Smooth muscle cell (in vitro differentiated cells): Measurements from ENCODE around the gene B3GALT5. TPM values are rescaled to one million over a fixed set of nuclear protein-coding genes. Genes with fewer than 3 reads are reported as not detected.
A peak's percentile ranks its signal among the peaks of the same experiment; 100 is the strongest.

Experiments
- DNase-seq: peaks from one replicate; lab custom pipeline; 2025; ENCODE audit not compliant: unreplicated experiment; lab: John Stamatoyannopoulos, UW
- H2AFZ ChIP-seq: fragments of 200-600 bp; sonication (generic); 2 replicates; pipeline ENCODE4 v1.6.0; 2016; ENCODE audit warnings: antibody characterized with exemption, low read depth, mild to moderate bottlenecking
- H3F3A ChIP-seq: fragments of 200-600 bp; sonication (generic); 2 replicates; pipeline ENCODE4 v1.6.0; 2017; ENCODE audit warnings: antibody characterized with exemption, low read depth
- H3K27ac ChIP-seq: fragments of 200-600 bp; sonication (generic); 2 replicates; pipeline ENCODE4 v1.5.1; 2016; ENCODE audit warnings: low read depth, mild to moderate bottlenecking
- H3K27me3 ChIP-seq: fragments of 200-600 bp; sonication (generic); 2 replicates; pipeline ENCODE4 v1.6.1; 2016; ENCODE audit warnings: low read depth, mild to moderate bottlenecking
- H3K36me3 ChIP-seq: fragments of 200-600 bp; sonication (generic); 2 replicates; pipeline ENCODE4 v1.5.1; 2016; ENCODE audit warnings: low read depth
- H3K4me1 ChIP-seq: fragments of 200-600 bp; sonication (generic); 2 replicates; pipeline ENCODE4 v1.5.1; 2016; ENCODE audit warnings: low read depth
- H3K4me2 ChIP-seq: fragments of 200-600 bp; sonication (generic); 2 replicates; pipeline ENCODE4 v1.6.0; 2016; ENCODE audit warnings: mild to moderate bottlenecking
- H3K4me3 ChIP-seq: fragments of 200-600 bp; sonication (generic); 2 replicates; pipeline ENCODE4 v1.5.1; 2016; ENCODE audit warnings: mild to moderate bottlenecking
- H3K79me2 ChIP-seq: fragments of 200-600 bp; sonication (generic); 2 replicates; pipeline ENCODE4 v1.6.0; 2016; ENCODE audit warnings: low read depth, mild to moderate bottlenecking
- H3K9ac ChIP-seq: fragments of 200-600 bp; sonication (generic); 2 replicates; pipeline ENCODE4 v1.6.0; 2016; ENCODE audit warnings: low read depth
- H3K9me3 ChIP-seq: fragments of 200-600 bp; sonication (generic); replicated peaks from 2 replicates; pipeline ENCODE4 v1.5.1; 2016; ENCODE audit warnings: low read depth
- H4K20me1 ChIP-seq: fragments of 200-600 bp; sonication (generic); 2 replicates; pipeline ENCODE4 v1.6.0; 2016; ENCODE audit warnings: low read depth
- WGBS: methylation state at CpG from one replicate; pipeline ENCODE4 v1.1.7; 2016; ENCODE audit warnings: low lambda C conversion rate; 5-methylcytosine and 5-hydroxymethylcytosine counted together
- polyA plus RNA-seq: library from polyadenylated mRNA; unstranded; fragments of >200 nt; fragmentation: Nextera tagmentation; extraction: Ambion mirVana; gene quantifications from 2 replicates; pipeline ENCODE4 v1.2.1, GENCODE V29; 2016
- total RNA-seq: library from RNA; depleted of rRNA; stranded (reverse); fragments of >200 nt; gene quantifications from 2 replicates; pipeline ENCODE4 v1.2.3, GENCODE V29; 2014
- TF ChIP-seq, protein P1 (sequence below): fragments of 200-600 bp; sonication (generic); IDR thresholded peaks from 2 replicates; pipeline ENCODE4 v1.5.1; 2017; ENCODE audit warnings: borderline replicate concordance, mild to moderate bottlenecking, antibody characterized with exemption; ENCODE audit not compliant: insufficient read depth, poor library complexity, severe bottlenecking

Gene B3GALT5
- total and polyA plus RNA-seq, 2 experiments from 2014 or later, result 0.73 to 3.8 TPM

GRCh38 chr21:39630827-39631226 lies 18.1 kb downstream of the B3GALT5 start:
- peak overlapping the region; percentile 76 for H3K27ac ChIP-seq
- H3K36me3 ChIP-seq, result no peaks in the 10 kb centered on the region
- no peaks in the 10 kb centered on the region for H3K27me3 ChIP-seq
- TF ChIP-seq, protein P1, sequence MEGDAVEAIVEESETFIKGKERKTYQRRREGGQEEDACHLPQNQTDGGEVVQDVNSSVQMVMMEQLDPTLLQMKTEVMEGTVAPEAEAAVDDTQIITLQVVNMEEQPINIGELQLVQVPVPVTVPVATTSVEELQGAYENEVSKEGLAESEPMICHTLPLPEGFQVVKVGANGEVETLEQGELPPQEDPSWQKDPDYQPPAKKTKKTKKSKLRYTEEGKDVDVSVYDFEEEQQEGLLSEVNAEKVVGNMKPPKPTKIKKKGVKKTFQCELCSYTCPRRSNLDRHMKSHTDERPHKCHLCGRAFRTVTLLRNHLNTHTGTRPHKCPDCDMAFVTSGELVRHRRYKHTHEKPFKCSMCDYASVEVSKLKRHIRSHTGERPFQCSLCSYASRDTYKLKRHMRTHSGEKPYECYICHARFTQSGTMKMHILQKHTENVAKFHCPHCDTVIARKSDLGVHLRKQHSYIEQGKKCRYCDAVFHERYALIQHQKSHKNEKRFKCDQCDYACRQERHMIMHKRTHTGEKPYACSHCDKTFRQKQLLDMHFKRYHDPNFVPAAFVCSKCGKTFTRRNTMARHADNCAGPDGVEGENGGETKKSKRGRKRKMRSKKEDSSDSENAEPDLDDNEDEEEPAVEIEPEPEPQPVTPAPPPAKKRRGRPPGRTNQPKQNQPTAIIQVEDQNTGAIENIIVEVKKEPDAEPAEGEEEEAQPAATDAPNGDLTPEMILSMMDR, result no peak
- no peak overlapping the region for H2AFZ ChIP-seq
- H3K4me2 ChIP-seq, result peak overlapping the region; percentile 71
- 84% methylated on average over 2 of the region's 2 CpGs for WGBS
- H3K9me3 ChIP-seq, result no peaks in the 10 kb centered on the region
- no peaks in the 10 kb centered on the region for H4K20me1 ChIP-seq
- H3K79me2 ChIP-seq, result no peaks in the 10 kb centered on the region
- H3K4me1 ChIP-seq, result peaks cover 24% of the 10 kb centered on the region
- H3F3A ChIP-seq, result peaks cover 18% of the 10 kb centered on the region
- no peak for DNase-seq
- no peak overlapping the region for H3K4me3 ChIP-seq
- peak overlapping the region; percentile 4 for H3K9ac ChIP-seq

DNA sequence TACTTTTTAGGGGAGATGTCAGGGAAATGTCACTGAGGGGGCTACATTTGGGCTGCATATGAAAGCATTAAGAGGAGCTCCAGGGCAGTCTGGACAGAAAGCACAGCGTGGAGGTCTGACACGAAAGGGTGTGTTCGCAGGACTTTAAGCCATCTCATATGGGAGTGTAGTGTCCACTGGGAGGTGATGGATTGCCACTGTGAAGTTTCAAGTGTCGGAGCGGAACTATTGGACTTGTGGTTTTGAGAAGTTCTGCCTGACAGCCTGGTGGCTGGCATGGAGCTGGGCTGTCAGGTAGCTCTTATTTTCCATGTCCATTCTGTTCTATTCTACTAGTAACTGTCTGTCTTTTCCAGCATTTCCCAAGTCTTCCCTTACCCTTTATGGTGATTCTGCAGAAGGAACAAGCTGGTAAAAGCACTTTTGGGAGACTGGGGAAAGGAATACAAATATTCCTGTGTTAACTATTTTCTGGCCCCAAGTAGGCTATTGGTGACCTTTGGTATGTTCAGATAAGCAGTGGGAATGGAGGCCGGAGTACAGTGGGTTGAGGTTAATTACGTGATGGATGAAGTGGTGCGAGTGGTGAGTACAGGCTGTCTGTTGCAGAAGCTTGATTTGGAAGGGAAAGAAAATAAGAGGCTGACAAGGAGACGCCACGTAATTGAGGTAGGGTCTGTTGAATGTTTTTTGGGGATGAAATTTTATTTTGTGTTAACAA lies 19.3 kb downstream of the B3GALT5 start:
- Histone ChIP-seq H3K9ac (no peak overlapping the region), H4K20me1 (no peaks in the 10 kb centered on the region), H3K9me3 (no peaks in the 10 kb centered on the region), H3K4me1 (peaks cover 24% of the 10 kb centered on the region), H3K27ac (peak overlapping the region; percentile 97), H3K4me3 (no peak overlapping the region), H3K27me3 (no peaks in the 10 kb centered on the region), H3K79me2 (no peaks in the 10 kb centered on the region), H3K36me3 (no peaks in the 10 kb centered on the region), H2AFZ (no peak overlapping the region), H3K4me2 (peak overlapping the region; percentile 78), H3F3A (peaks cover 18% of the 10 kb centered on the region)
- 71% methylated on average over 10 of the region's 10 CpGs for WGBS
- no peak for DNase-seq
- TF ChIP-seq, protein P1, result no peak

DNA sequence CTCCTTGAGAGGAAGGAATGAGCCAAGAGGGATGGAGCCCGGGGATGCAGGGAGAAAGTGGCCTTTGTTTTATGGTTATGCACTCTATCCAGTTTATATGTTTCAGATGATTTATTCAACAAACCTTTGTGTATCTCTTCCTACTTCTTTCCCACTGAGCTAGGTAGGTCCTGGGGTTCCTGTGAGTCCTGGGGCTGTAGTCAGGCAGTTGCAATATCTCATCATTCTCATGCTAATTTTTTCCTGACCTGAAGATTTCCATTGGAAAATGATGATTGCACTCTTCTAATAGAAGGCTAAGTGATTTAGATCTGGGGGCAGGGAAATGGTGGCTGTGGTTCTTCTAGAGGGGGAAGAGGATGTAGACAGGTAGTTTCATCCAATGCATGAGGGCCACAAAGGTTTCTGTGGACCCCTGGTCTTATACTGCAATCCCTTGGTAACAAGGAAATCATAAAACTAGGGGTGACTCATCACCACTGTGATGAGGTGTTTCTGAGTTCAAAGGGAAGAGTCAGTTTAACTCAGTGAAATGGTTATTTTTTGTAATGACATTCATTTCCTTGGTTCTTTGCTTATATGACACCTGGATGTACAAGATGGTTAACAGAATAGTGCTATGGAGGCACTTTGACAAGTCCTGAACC lies 20.2 kb downstream of the B3GALT5 start:
- no peaks in the 10 kb centered on the region for H3K27me3 ChIP-seq
- H3K4me3 ChIP-seq, result peak overlapping the region; percentile 24
- no peaks in the 10 kb centered on the region for H4K20me1 ChIP-seq
- 91% methylated on average over 1 of the region's 1 CpG for WGBS
- no peaks in the 10 kb centered on the region for H3K79me2 ChIP-seq
- no peaks in the 10 kb centered on the region for H3K36me3 ChIP-seq
- TF ChIP-seq, protein P1, result no peak
- H3K27ac ChIP-seq, result peak overlapping the region; percentile 97
- no peaks in the 10 kb centered on the region for H3K9me3 ChIP-seq
- DNase-seq, result no peak
- H2AFZ ChIP-seq, result no peak overlapping the region
- peak overlapping the region; percentile 79 for H3K9ac ChIP-seq
- peak overlapping the region; percentile 78 for H3K4me2 ChIP-seq
- H3F3A ChIP-seq, result peaks cover 18% of the 10 kb centered on the region
- peaks cover 24% of the 10 kb centered on the region for H3K4me1 ChIP-seq

GRCh38 chr21:39633770-39634181 lies 21.0 kb downstream of the B3GALT5 start:
- no peak overlapping the region for H2AFZ ChIP-seq
- H3K4me1 ChIP-seq, result peaks cover 31% of the 10 kb centered on the region
- H3F3A ChIP-seq, result peaks cover 18% of the 10 kb centered on the region
- peak overlapping the region; percentile 97 for H3K27ac ChIP-seq
- peak overlapping the region; percentile 78 for H3K4me2 ChIP-seq
- H3K79me2 ChIP-seq, result no peaks in the 10 kb centered on the region
- H3K9ac ChIP-seq, result peak overlapping the region; percentile 79
- TF ChIP-seq, protein P1, result no peak
- H3K9me3 ChIP-seq, result no peaks in the 10 kb centered on the region
- H3K36me3 ChIP-seq, result no peaks in the 10 kb centered on the region
- H3K27me3 ChIP-seq, result no peaks in the 10 kb centered on the region
- no peaks in the 10 kb centered on the region for H4K20me1 ChIP-seq
- DNase-seq, result no peak
- H3K4me3 ChIP-seq, result peak overlapping the region; percentile 24
- WGBS, result 10% methylated on average over 5 of the region's 5 CpGs
